Suprapubic skin (tissue), 3 donors: ENCODE results near the gene KCMF1.

Experiments
- POLR2AphosphoS5 ChIP-seq, 3 donors: sonication (generic); formaldehyde crosslinking; IDR thresholded peaks; one replicate each; pipeline ENCODE4 v1.6.1; 2017; ENCODE audit warnings: antibody characterized with exemption in 3 of 3
- TF ChIP-seq, protein P1 (sequence below), 2 donors: fragments of 200-600 bp in 1 of 2; fragments of 450-650 bp in 1 of 2; sonication (generic) in 1 of 2; IDR thresholded peaks; one replicate each; pipeline ENCODE4 v1.5.1; 2016 to 2019; ENCODE audit warnings: antibody characterized with exemption in 2 of 2, mild to moderate bottlenecking in 1 of 2, moderate library complexity in 1 of 2

DNA sequence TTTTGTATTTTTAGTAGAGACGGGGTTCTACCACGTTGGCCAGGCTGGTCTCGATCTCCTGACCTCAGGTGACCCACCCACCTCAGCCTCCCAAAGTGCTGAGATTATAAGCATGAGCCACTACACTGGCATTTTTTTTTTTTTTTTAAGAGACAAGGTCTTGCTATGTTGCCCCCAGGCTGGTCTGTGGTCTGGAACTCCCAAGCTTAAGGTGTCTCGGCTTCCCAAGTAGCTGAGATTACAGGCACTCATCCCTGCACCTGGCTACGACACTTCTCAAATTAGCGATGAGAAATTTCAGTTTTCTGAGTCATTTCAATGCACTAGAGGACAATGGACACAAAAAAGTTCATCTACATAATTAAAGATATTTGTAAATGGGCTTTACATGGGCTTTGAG is 125.7 kb downstream of the KCMF1 start:
- TF ChIP-seq POLR2AphosphoS5 (IDR thresholded peaks at IDR 0.05), result no peak
- TF ChIP-seq, protein P1, sequence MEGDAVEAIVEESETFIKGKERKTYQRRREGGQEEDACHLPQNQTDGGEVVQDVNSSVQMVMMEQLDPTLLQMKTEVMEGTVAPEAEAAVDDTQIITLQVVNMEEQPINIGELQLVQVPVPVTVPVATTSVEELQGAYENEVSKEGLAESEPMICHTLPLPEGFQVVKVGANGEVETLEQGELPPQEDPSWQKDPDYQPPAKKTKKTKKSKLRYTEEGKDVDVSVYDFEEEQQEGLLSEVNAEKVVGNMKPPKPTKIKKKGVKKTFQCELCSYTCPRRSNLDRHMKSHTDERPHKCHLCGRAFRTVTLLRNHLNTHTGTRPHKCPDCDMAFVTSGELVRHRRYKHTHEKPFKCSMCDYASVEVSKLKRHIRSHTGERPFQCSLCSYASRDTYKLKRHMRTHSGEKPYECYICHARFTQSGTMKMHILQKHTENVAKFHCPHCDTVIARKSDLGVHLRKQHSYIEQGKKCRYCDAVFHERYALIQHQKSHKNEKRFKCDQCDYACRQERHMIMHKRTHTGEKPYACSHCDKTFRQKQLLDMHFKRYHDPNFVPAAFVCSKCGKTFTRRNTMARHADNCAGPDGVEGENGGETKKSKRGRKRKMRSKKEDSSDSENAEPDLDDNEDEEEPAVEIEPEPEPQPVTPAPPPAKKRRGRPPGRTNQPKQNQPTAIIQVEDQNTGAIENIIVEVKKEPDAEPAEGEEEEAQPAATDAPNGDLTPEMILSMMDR (IDR thresholded peaks at IDR 0.05), result no peak
